Measurements from ENCODE around the gene SSH2.

DNA sequence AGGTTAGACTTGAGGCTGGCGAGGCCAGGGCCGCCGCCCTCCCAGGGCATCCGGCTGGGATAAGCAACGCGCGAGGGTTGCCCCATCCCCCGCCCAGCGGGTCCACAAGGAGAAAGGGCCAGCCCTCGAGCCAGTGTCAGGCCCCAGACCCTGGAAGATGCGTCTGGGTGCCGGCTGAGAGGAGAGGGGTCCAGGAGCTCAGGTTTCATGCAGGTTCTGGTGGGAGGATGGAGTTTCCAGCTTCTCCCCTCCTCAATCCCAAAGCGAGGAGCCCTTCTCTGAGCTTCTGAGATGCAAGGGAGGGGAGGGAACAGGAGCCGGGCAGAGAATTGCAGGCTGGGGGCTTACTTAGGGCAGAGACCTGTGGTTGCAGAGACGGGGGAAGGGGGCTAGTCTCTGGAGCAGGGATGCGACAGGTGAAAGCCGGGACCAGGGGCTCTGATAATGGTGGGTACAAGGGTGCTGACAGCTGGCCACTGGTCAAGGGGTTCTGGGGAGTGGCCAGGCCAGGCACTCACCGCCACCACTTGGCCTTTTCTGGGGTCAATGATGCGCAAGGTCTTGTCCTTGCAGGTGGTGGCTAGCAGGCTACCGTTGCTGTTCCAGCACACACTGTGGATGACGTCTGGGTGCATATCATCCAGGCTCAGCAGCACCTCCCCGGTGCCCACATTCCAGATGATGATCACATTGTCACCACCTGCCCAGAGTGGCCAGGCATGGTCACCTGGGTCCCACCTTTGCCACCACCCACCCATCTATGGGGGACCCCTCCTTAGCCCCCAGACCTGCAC is 311.6 kb downstream of the SSH2 start:
- TF ChIP-seq ZNF8 (CRISPR knock-in tag; IDR thresholded peaks at IDR 0.05) (no peak), PPARA (CRISPR knock-in tag; IDR thresholded peaks at IDR 0.05; ENCODE audit: borderline replicate concordance) (no peak), TOX (CRISPR knock-in tag; IDR thresholded peaks at IDR 0.05; ENCODE audit: borderline replicate concordance) (no peak), ZFP30 (CRISPR knock-in tag; IDR thresholded peaks at IDR 0.05) (no peak), SNAI2 (CRISPR knock-in tag; IDR thresholded peaks at IDR 0.05) (no peak), GLIS3 (CRISPR knock-in tag; IDR thresholded peaks at IDR 0.05) (no peak)
